Erythroblast (primary cell): ENCODE data around the gene BTBD16.

Experiments used
- GATA1 ChIP-seq: IDR thresholded peaks from 2 replicates; pipeline ENCODE4 v1.6.1; 2011; ENCODE audit warnings: low read depth, mild to moderate bottlenecking, control low read depth, low read length, moderate library complexity
- POLR2A ChIP-seq: IDR thresholded peaks from 2 replicates; pipeline ENCODE4 v1.6.1; 2011; ENCODE audit warnings: mild to moderate bottlenecking, low read length

DNA sequence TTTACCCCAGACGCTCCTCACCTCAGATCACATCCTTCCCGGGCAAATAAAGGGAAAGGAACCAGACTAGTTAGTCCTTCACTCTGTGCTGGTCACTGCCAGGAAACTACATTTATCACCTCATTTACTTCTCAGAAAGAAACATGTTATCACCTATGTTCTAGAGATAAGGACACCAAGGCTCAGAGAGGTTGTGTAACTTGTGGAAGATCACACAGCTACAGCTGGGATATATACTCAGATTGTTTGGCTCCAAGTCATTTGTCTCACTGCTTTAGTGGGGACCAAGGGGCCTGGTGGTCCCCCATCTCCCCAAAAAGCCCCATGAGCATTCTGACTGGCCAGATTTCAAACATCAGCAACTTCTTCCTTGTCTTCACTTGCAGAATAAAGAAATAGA is 17.5 kb upstream of the BTBD16 start:
- no peak for TF ChIP-seq POLR2A
- TF ChIP-seq GATA1: no peak
